Thymus (tissue), 11 donors: ENCODE results near the gene DIPK1B. TPM values are rescaled to one million over a fixed set of nuclear protein-coding genes. Genes with fewer than 3 reads are reported as not detected.

ENCODE experiments used
- DNase-seq, 9 donors: peaks; one replicate each; pipeline ENCODE4 v3.0.0-alpha.2; 2013; ENCODE audit warnings: low spot score in 9 of 9, low read depth in 6 of 9, missing footprints in 1 of 9
- H3K27ac ChIP-seq, 2 donors: one replicate each; pipeline ENCODE4 v1.5.1; 2013; ENCODE audit warnings: control low read depth in 1 of 2, low read depth in 1 of 2, low read length in 1 of 2, mild to moderate bottlenecking in 1 of 2, moderate library complexity in 1 of 2
- H3K27me3 ChIP-seq, 2 donors: one replicate each; pipeline ENCODE4 v1.5.1; 2013; ENCODE audit warnings: low read length in 1 of 2; ENCODE audit not compliant: control insufficient read depth in 2 of 2, insufficient read depth in 1 of 2
- H3K36me3 ChIP-seq, 2 donors: one replicate each; pipeline ENCODE4 v1.5.1; 2013; ENCODE audit warnings: low read length in 1 of 2, mild to moderate bottlenecking in 1 of 2, moderate library complexity in 1 of 2; ENCODE audit not compliant: control insufficient read depth in 2 of 2, insufficient read depth in 2 of 2
- H3K4me1 ChIP-seq, 2 donors: one replicate each; pipeline ENCODE4 v1.5.1; 2013; ENCODE audit warnings: low read length in 2 of 2; ENCODE audit not compliant: control insufficient read depth in 2 of 2, insufficient read depth in 2 of 2
- H3K4me3 ChIP-seq, 2 donors: one replicate each; pipeline ENCODE4 v1.5.1; 2013; ENCODE audit warnings: low read length in 2 of 2, control low read depth in 1 of 2, mild to moderate bottlenecking in 1 of 2
- H3K9me3 ChIP-seq, 2 donors: one replicate each; pipeline ENCODE4 v1.5.1; 2013; ENCODE audit warnings: low read length in 1 of 2, mild to moderate bottlenecking in 1 of 2; ENCODE audit not compliant: control insufficient read depth in 2 of 2, insufficient read depth in 1 of 2
- WGBS: extraction: QIAGEN DNeasy Blood & Tissue Kit; methylation state at CpG from one replicate; pipeline ENCODE4 v1.1.7; 2013; 5-methylcytosine and 5-hydroxymethylcytosine counted together
- polyA plus RNA-seq: library from polyadenylated mRNA; stranded (reverse); fragments of 200-250 nt; gene quantifications from one replicate; pipeline ENCODE4 v1.2.3, GENCODE V29; 2013
- total RNA-seq: library from RNA; stranded (reverse); fragments of 120-200 nt; gene quantifications from one replicate; pipeline ENCODE4 v1.2.4, GENCODE V29; 2013
- donor health status: healthy.

Gene DIPK1B
- total and polyA plus RNA-seq, 2 donors: 6.8 to 10.1 TPM

DNA sequence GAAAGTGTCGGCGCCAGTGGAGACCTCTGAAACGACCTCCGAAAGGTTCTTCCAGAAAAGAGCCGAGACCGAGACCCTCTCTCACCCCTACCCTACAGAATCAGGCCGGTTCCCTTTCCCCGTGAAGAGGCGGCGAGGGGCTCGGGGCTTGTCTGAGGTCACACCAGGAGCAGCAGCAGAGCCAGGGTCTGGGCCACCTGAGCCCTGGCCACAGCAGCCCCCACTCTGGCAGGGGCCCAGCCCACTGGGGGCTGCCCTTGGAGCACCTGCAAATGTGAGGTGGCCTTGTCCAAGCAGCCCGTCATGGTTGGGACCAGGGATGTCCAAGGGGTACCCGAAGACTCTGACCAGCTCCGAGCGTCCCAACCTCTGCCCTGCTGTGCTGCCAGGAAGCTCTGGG, 34.3 kb upstream of the DIPK1B start:
- Histone ChIP-seq H3K27me3 (no peaks in the 10 kb centered on the region), H3K9me3 (peaks cover 0 to 4% of the 10 kb centered on the region in 2 donors), H3K36me3 (peaks cover 0 to 4% of the 10 kb centered on the region in 2 donors), H3K4me1 (peaks cover 0 to 7% of the 10 kb centered on the region in 2 donors), H3K27ac (no peak overlapping the region), H3K4me3 (no peak overlapping the region)
- WGBS: 96% methylated on average over 15 of the region's 15 CpGs
- no peak for DNase-seq

- Histone ChIP-seq H3K27me3 (no peaks in the 10 kb centered on the region), H3K36me3 (peaks cover 0 to 4% of the 10 kb centered on the region in 2 donors), H3K9me3 (peaks cover 0 to 4% of the 10 kb centered on the region in 2 donors), H3K27ac (no peak overlapping the region), H3K4me1 (peaks cover 0 to 7% of the 10 kb centered on the region in 2 donors), H3K4me3 (no peak overlapping the region)
- WGBS: 92% methylated on average over 6 of the region's 6 CpGs
- no peak for DNase-seq
Observed at GRCh38 chr9:136678624-136679023, 33.7 kb upstream of the DIPK1B start.

GRCh38 chr9:136679431-136679941, 32.9 kb upstream of the DIPK1B start:
- DNase-seq: no peak
- no peak overlapping the region for H3K4me3 ChIP-seq
- 65% methylated on average over 22 of the region's 22 CpGs for WGBS
- no peaks in the 10 kb centered on the region for H3K27me3 ChIP-seq
- H3K36me3 ChIP-seq: peaks cover 0 to 3% of the 10 kb centered on the region in 2 donors
- H3K4me1 ChIP-seq: peaks cover 0 to 3% of the 10 kb centered on the region in 2 donors
- no peak overlapping the region for H3K27ac ChIP-seq
- H3K9me3 ChIP-seq: peaks cover 0 to 4% of the 10 kb centered on the region in 2 donors

GRCh38 chr9:136681029-136681428, 31.3 kb upstream of the DIPK1B start:
- 97% methylated on average over 17 of the region's 17 CpGs for WGBS

GRCh38 chr9:136681945-136682699, 30.2 kb upstream of the DIPK1B start:
- no peaks in the 10 kb centered on the region for H3K36me3 ChIP-seq
- H3K4me1 ChIP-seq: peaks cover 5 to 13% of the 10 kb centered on the region in 2 donors
- H3K4me3 ChIP-seq: no peak overlapping the region
- no peak overlapping the region for H3K27ac ChIP-seq
- peaks cover 0 to 15% of the 10 kb centered on the region in 2 donors for H3K27me3 ChIP-seq
- WGBS: 94% methylated on average over 20 of the region's 20 CpGs
- DNase-seq: no peak
- no peaks in the 10 kb centered on the region for H3K9me3 ChIP-seq

More at GRCh38 chr9:136681029-136681428, 31.3 kb upstream of the DIPK1B start:
- H3K4me1 ChIP-seq: peaks cover 2 to 6% of the 10 kb centered on the region in 2 donors
- no peaks in the 10 kb centered on the region for H3K36me3 ChIP-seq
- H3K27ac ChIP-seq: no peak overlapping the region
- peaks cover 0 to 4% of the 10 kb centered on the region in 2 donors for H3K9me3 ChIP-seq
- DNase-seq: no peak
- peaks cover 0 to 7% of the 10 kb centered on the region in 2 donors for H3K27me3 ChIP-seq
- no peak overlapping the region for H3K4me3 ChIP-seq

DNA sequence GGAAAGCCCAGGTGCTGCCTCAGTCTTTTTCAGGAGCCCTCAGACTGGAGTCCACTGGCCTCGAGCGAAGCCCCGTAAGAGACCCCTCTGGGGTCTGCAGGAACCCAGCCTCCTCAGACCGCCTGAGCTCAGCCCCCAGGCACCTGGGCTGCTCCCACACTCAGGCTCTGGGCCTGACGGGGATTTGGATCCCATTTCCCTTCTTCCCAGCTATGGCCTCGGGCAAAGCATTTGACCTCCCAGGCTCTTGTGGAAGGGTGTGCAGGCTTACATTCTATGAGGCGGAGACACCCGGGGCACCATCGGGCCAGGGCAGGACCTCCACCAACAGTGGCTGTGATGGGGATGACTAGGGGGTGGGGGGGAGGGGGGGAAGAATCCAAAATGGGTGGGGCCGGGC, 29.7 kb upstream of the DIPK1B start:
- H3K4me1 ChIP-seq: peaks cover 6 to 15% of the 10 kb centered on the region in 2 donors

DNA sequence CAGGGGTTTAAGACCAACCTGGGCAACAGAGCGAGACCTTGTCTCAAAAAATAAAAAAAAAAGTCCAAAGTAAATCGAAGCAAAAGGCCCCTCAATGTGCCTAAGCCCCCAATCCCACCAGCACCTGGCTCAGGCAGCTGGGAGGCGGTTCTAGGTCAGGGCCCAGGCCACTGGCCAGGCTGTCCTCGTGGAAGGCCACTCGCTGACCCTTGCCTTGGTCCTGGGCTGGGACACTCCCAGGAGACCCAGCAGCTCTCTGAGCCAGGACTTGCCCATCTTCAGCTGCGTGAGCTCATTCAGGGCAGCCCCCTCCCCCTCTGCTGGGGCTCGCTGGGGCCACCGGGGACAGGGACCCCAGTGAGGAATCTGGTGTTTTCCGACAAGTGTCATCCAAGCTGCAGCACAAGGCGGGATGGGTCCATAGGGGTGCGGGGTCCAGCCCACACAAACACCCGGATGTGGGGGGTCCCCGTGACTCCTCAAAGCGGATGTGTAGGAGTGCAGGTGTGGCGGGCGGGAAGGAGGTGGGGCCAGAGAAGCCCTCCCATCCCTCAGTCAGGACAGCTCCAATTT, 29.1 kb upstream of the DIPK1B start:
- no peak overlapping the region for H3K27ac ChIP-seq
- peaks cover 4 to 23% of the 10 kb centered on the region in 2 donors for H3K27me3 ChIP-seq
- H3K4me3 ChIP-seq: no peak overlapping the region
- H3K9me3 ChIP-seq: peaks cover 0 to 6% of the 10 kb centered on the region in 2 donors
- WGBS: 96% methylated on average over 16 of the region's 16 CpGs
- no peaks in the 10 kb centered on the region for H3K36me3 ChIP-seq
- DNase-seq: no peak
- peaks cover 7 to 19% of the 10 kb centered on the region in 2 donors for H3K4me1 ChIP-seq

More for the DNA sequence above, 29.7 kb upstream of the DIPK1B start:
- Histone ChIP-seq H3K4me3 (no peak overlapping the region), H3K36me3 (no peaks in the 10 kb centered on the region), H3K9me3 (peaks cover 0 to under 1% of the 10 kb centered on the region in 2 donors), H3K27me3 (peaks cover 2 to 17% of the 10 kb centered on the region in 2 donors), H3K27ac (no peak overlapping the region)
- no peak for DNase-seq
- WGBS: 97% methylated on average over 10 of the region's 10 CpGs

DNA sequence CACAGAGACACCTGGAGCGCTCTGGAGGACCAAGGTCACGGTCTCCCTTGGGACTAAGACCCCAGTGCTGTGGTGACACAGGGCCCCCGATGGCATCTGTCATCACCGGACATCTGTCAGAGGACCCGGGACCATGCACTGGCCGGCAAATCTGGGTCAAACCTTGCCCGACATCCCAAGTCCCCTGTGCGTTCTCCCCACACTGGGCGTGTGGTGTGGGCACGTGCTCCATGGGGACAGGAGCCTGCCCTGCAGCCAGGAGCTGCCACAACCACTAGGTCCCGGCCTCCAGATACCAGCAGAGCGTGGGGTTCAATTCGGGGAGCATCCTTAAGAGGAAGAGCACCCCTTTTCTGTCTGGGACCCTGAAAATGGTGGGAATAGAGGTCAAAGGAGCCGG, 28.6 kb upstream of the DIPK1B start:
- Histone ChIP-seq H3K9me3 (peaks cover 0 to 7% of the 10 kb centered on the region in 2 donors), H3K36me3 (no peaks in the 10 kb centered on the region), H3K27ac (no peak overlapping the region), H3K4me3 (no peak overlapping the region), H3K4me1 (peaks cover 7 to 19% of the 10 kb centered on the region in 2 donors), H3K27me3 (peaks cover 4 to 28% of the 10 kb centered on the region in 2 donors)
- WGBS: 94% methylated on average over 14 of the region's 14 CpGs
- DNase-seq: no peak

DNA sequence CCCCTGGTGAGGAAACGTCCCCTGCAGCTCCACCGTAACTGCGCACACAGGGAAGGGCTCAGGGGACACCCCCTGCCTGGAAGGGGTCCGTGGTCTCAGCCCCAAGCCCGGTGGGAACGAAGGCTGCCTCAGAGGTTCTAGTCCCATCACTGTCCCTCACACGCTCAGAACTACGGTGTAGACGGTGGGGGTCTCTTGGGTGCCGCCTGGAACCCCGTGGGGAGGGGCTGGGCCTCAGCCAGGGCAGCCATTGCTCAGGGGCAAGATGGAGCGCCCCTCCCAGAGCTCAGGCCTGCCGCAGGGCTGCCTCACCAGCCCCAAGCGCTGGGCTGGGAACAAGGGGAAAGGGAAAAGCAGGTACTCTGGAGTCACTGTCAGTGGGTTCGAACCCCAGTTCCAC, 28.0 kb upstream of the DIPK1B start:
- Histone ChIP-seq H3K9me3 (peaks cover 0 to 7% of the 10 kb centered on the region in 2 donors), H3K27me3 (peaks cover 4 to 33% of the 10 kb centered on the region in 2 donors), H3K36me3 (no peaks in the 10 kb centered on the region), H3K4me3 (no peak overlapping the region), H3K27ac (no peak overlapping the region), H3K4me1 (peaks cover 7 to 19% of the 10 kb centered on the region in 2 donors)
- DNase-seq: no peak
- 93% methylated on average over 15 of the region's 15 CpGs for WGBS
